Stimulated activated CD8-positive, alpha-beta memory T cell treated with anti-CD3 and anti-CD28 coated beads, Interleukin-7, amount 100 ng/mL, for 24 hours (primary cell): Measurements from ENCODE around the gene LTK.

Source experiments
- DNase-seq: peaks from one replicate; pipeline ENCODE4 v3.0.0-alpha.2; 2020; ENCODE audit warnings: low read depth

Gene LTK

GRCh38 chr15:41530363-41530956 lies 16.8 kb upstream of the LTK start:
- no peak for DNase-seq

GRCh38 chr15:41523097-41523496 lies 9.5 kb upstream of the LTK start:
- DNase-seq: no peak

DNA sequence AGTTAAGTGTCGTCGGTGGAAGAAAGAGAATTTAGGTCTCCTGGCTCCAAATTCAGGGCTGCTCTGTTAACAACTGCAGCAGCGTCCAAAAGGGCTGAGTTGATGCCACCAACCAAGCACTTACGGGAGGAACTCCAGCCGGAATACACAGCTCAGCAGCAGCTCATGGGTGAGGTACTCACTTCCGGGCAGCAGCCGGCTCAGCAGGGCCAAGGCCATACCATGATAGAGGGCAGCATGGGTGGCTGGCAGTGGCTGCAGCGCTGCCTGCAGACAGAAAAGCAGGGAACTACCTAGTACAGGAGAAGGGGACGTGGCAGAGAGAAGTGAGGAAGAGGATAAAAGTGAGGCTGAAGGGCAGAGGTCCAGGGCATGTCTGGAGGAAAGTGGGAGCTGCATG lies 8.0 kb upstream of the LTK start:
- no peak for DNase-seq

- no peak for DNase-seq
Observed at GRCh38 chr15:41520636-41521035, 7.0 kb upstream of the LTK start.

GRCh38 chr15:41517895-41518449 lies 4.3 kb upstream of the LTK start:
- DNase-seq: no peak

- no peak for DNase-seq
Observed at GRCh38 chr15:41512940-41513505, 604 bp downstream of the LTK start.

DNA sequence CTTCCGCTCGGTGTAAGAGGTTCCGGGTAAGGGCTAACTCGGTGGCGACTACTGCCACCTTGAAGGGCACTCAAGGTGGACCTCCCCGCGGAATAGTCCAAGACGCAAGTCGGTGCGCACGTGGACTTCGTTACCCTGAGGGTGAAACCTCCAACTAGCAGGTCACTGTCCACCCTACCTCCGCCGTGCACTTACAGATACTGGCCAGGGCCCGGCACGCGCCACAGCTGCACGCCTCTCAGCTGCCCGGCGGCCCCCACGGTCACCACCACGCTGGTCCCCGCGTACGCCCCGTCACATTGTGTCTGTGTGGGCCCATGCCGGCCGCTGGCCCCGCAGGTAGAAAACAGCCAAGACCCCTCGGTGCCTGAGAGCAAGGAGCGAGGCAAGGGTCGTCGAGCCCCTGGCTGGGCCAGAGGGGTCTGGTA lies 1.1 kb downstream of the LTK start:
- DNase-seq: no peak

- no peak for DNase-seq
Observed at GRCh38 chr15:41511899-41512369, 1.7 kb downstream of the LTK start.

DNA sequence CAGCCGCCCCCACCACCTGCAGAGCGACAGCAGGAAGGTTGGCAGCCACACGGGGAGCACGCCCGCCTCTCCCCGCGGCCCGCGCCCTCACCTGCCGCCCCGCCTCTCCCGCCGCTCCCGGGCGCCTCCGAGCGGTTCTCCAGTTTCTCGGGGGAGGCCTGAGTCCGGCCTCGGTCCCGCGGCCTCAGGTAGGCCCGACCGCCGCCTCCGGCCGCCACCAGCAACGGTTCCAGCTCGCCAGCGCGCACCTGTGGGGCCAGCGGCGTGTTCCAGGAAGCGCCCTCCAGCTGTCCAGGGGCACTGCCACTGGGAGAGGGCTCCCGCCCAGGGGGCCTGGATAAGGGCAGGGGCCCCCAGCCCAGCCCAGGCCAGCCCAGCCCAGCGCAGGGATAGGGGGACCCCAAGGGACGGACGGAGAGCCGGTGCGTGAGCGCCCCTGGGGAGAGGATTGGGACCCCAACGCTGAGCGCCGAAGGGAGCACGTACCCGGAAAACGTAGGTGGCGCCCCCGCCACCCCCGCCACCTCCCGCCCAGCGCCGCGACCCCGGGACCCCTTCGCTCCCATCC lies 2.2 kb downstream of the LTK start:
- DNase-seq: no peak

GRCh38 chr15:41510728-41511127 lies 2.9 kb downstream of the LTK start:
- DNase-seq: no peak

- no peak for DNase-seq
Observed at GRCh38 chr15:41507820-41508290, 5.8 kb downstream of the LTK start.

- no peak for DNase-seq
Observed at GRCh38 chr15:41506796-41507341, 6.8 kb downstream of the LTK start.

DNA sequence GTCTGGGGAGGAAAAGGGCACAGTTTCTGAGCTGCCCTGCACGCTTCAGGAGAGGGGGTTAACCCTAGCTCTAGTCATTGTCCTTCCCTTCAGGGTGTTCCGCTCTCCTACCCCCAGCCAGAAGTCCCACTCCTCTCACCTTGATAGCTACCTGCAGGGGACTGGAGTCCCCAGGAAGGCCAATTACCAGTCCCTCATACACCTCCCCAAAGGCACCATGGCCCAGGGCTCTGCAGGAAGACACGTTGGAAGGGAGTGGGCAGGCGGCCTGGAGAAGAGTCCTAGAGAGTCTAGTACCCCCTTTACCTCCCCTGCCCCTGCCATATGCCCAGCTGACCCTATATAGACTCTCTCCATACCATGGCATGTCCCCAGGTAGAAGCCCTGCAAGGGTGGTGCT lies 7.9 kb downstream of the LTK start:
- no peak for DNase-seq

- no peak for DNase-seq
Observed at GRCh38 chr15:41504751-41505492, 8.7 kb downstream of the LTK start.

DNA sequence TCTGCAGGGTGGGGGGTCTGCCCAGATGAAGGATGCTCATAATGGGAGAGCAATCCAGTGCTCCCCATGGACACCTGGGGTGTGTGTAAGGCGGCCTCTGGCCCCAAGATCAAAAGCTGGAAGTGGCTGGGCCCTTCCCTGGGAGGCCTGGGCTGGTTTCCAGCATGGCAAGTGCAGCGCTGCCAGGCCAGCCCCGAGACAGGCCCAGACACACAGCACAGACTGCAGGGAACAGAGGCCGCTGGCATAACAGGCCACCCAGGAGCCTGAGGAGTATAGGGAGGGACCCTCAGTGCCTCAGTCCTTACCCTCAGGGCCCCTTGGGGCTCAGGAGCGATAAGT lies 10.0 kb downstream of the LTK start:
- DNase-seq: no peak

DNA sequence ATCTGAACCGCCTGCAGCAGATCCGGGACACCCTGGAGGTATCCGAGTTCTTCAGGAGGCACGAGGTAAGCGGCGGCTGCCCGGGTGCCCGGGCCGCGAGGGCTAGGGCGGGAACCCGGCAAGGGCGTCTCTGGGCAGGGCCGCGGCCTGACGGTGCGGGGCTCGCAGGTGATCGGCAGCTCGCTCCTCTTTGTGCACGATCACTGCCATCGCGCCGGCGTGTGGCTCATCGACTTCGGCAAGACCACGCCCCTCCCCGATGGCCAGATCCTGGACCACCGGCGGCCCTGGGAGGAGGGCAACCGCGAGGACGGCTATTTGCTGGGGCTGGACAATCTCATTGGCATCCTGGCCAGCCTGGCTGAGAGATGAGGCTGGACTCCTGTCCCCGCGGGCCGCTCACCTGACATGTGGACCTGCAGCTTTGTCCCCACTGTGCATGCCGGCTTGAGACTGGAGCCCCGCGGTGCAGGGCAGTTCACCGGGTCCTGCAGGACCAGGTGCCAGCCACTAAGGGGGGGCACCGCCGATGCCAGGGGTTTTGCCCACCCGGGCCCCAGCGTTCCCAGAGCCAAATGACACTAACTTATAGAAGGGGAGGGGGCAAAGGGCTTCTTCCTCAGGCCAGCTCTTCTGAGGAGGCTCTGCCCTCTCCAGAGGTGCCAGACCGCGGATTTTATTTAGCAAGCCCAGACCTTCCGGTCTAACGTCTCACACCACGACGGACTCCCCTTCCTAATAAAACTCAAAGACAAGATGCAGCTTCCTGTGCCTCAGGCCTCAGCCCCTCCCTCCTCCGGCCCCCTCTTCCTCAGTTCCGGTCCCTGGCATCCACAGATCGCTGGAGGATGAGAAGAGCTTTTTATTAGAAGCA lies 10.6 kb downstream of the LTK start:
- no peak for DNase-seq

- no peak for DNase-seq
Observed at GRCh38 chr15:41501931-41502794, 11.5 kb downstream of the LTK start.

DNA sequence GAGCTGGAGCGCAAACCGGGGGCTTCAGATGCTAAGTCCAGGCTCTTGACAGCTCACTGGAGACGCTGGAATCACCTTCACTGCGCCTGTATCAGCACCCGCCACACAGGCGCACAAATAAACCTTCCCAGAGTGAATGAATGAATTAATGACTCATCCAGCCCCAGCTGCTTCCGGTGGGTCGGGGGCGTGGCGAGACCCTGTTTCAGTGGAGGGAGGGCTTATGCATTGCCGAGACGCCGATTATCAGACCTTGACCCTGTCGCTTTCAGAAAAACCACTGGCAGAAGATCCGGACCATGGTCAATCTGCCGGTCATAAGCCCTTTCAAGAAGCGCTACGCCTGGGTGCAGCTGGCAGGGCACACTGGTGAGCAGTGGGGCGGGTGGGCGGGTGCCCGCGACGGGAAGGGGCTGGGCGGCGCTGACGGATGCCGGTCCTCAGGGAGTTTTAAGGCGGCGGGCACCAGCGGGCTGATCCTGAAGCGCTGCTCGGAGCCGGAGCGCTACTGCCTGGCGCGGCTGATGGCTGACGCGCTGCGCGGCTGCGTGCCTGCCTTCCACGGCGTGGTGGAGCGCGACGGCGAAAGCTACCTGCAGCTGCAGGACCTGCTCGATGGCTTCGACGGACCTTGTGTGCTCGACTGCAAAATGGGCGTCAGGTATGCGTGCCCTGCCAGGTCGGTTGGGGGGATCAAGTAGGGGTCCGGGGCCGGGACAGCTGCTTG lies 12.3 kb downstream of the LTK start:
- no peak for DNase-seq

- DNase-seq: no peak
Observed at GRCh38 chr15:41499109-41499851, 14.3 kb downstream of the LTK start.
